GM10847 (cell line): ENCODE results near the gene CGB2.
A peak's percentile ranks its signal among the peaks of the same experiment; 100 is the strongest.
"Not testable (repeated sequence)": the region's sequence is repeated elsewhere in the genome, so short reads cannot be mapped to it uniquely, and the experiment has no call there.

Experiments used
- POLR2A ChIP-seq: IDR thresholded peaks from 2 replicates; pipeline ENCODE4 v1.6.1; 2011; ENCODE audit not compliant: insufficient read length; ENCODE audit errors: extremely low read depth

CGB2 gene

DNA sequence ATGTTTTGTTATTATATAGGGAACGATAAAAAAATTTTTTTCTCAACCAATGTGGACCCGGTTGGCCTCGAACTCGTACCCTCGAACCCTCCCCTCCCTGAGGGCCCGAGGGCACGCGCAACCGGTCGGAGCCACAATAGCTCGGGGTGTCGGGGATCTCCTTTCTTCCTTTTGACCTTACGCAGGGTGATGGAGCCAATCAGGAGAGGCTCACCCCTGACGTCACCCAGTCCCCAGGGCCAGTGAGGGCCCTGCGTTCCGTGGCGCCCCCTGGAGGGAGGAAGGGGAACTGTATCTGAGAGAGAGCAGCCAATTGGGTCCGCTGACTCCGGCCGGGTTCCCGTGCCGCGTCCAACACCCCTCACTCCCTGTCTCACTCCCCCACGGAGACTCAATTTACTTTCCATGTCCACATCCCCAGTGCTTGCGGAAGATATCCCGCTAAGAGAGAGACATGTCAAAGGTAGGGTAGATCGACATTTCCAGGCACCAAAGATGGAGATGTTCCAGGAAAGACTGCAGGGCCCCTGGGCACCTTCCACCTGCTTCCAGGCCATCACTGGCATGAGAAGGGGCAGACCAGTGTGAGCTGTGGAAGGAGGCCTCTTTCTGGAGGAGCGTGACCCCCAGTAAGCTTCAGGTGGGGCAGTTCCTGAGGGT is at the start of gene CGB2:
CGB2 (plus strand) TSS at position 249 of the 660 bp plus-strand sequence; CDS start at position 455, 206 bp downstream.
- not testable (repeated sequence) for TF ChIP-seq POLR2A

DNA sequence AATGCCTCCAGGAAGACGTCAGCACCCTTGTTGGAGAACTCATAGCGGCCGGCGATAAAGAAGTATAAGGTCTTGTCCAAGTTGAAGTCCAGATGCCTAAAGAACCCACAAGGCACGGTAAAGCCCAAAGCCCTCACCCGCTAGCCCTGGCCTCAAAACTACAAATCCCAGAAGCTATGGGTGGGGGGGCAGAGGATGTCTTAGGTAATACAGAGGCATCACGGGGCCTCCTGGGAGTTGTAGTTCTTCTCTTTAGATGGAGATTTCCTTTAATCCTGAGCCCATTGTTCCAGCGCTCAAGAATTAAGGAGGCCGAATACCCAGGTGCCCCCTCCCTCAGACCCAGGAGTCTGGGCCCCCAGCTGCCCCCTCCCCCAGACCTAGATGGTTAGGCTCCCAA is 49.4 kb upstream of the CGB2 start:
- no peak for TF ChIP-seq POLR2A

DNA sequence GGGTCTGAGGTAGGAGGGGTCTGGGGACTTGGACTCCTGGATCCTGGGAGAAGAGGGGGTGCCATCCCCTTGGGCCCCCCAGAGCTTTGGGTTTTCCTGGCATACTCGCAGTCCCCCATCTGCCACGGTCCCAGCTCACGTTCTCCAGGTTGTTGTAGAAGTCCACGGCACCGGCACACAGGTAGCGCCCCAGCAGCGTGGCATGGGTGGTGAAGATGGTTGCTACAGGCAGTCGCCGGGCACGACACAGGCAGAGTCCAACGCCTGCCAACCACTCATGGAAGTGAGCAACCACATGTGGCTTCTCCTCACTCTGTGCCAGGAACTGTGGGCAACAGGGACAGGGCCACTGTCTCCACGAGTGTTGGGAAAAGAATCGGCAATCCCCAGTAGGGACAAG is 46.0 kb upstream of the CGB2 start:
- no peak for TF ChIP-seq POLR2A

DNA sequence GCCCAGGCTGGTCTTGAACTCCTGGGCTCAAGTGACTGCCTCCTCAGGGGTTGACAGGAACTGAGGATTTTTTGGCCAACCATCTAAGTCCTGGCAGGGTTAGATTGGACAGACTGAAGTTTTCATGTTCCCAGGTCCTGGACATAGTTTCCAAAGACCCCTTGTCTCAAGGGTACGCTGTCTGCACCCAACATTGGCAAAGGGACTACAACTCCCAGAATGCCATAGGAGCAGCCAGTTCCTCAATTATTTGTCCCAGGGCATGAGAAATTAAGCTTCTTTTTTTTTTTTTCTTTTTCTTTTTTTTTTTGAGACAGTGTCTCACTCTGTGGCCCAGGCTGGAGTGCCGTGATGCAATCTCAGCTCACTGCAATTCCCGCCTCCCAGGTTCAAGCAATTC is 45.5 kb upstream of the CGB2 start:
- no peak for TF ChIP-seq POLR2A

DNA sequence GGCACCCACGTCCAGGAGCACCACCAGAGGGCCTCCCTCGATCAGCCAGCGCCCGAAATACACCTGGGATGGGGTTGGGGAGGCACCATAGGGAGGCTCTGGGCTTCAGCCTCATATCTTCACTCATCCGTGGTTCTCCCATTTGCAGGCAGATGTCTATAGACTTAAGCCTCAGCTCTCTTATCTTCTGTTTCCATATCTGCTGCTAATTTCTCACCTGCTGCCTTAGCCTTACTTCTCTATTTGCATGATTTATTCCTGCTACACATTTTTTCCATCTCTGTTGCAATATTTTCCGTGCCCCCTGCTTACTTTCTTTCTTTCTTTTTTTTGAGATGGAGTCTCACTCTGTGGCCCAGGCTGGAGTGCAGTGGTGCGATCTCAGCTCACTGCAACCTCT is 44.4 kb upstream of the CGB2 start:
- no peak for TF ChIP-seq POLR2A

DNA sequence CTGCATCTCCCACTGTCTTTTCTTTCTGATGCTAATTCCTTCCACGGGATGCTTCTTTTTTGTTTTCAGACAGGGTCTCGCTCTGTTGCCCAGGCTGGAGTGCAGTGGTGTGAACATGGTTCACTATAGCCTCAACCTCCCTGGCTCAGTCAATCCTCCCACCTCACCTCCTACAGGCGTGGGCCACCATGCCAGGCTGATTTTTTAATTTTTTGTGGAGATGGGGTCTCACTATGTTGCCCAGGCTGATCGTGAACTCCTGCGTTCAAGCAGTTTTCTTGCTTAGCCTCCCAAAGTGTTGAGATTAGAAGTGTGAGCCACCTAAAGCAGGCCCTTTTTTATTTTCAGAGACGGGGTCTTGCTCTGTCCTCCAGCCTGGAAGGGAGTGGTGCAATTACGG is 43.4 kb upstream of the CGB2 start:
- TF ChIP-seq POLR2A = no peak

DNA sequence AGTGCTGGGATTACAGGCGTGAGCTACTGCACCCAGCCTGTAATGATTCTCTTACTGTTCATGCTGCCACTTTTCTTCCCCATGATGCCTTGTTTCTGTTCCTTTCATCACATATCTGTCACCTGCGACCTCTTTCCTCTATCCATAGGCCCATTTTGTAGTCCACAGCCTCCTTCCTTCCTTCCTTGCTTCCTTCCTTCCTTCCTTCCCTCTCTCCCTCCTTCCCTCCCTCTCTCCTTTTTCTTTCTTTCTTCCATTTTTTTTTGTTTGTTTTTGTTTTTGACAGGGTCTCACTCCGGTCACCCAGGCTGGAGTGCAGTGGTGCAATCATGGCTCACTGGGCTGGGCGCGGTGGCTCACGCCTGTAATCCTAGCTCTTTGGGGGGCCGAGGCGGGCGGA is 42.8 kb upstream of the CGB2 start:
- no peak for TF ChIP-seq POLR2A

DNA sequence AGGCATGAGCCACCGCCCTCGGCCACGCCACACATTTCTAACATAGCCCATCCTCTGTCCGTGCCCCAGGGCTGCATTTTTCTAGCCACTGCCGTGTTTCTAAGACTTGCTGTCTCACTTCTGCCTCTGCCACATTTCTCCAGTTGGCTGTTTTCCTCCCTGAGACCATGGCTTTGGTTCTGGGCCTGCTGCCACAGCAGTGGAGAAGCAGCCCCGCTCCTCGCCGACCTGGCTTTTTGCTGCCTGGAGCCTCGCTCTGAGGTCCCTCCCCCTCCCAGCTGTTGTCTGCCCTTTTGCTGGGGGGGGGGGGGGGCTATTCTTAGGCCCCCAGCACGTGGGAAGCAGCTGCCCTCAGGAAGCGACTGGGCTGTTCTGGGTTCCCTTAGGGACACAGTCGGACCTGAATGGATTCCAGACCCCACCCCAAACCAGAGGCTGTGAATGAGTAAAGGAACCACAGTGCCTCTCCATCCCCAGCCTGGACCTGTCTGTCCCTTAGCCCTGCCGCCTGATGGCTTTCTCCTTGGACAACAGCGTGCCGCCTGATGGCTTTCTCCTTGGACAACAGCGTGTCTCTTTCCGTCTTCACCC is 41.9 kb upstream of the CGB2 start:
- TF ChIP-seq POLR2A = no peak

DNA sequence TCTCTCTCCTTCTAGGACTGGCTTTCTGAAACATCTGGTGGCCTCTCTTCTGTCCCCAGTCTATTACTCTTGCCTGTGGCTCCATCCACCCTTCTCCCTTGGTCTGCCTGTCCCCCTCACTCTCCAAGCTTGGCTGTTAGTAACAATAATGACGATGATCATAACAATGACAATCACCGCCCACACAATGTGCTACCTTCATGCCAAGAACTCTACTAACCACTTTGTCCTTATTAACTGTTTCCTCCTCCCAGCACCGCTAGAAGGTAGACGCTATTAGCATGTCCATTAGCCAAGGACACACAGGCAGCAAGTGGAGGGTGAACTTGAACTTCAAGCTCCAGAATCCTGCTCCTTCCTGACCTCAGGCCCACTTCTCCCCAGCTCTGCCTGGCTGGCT is 41.3 kb upstream of the CGB2 start:
- TF ChIP-seq POLR2A = no peak

DNA sequence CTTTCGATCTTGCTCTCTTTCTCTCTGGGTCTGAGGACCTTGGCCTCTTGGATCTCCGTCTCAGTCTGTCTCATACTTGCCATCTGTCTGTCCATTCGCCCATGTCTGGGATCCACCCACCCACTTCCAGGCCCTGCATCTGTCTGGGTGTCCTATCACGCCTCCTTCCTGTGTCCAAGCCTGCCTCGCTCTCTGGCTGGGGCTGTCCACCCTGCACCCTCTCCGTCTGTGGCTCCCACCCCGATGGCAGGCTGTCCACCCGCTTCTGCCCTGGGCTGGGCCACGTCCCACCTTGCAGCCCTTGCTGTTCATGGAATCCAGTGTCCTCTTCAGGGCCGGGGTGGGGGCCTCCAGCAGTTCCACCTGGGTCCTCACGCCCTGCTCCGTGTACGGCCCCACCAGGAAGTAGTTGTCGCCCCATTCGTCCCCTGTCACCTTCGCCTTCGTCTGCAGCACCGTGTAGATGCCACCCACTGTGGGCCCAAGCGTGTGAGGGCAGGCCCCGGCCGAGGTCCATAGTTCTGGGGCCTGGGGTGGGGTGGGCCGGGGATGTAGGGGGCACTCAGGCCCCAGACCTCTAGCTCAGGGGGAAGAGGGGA is 40.6 kb upstream of the CGB2 start:
- no peak for TF ChIP-seq POLR2A

DNA sequence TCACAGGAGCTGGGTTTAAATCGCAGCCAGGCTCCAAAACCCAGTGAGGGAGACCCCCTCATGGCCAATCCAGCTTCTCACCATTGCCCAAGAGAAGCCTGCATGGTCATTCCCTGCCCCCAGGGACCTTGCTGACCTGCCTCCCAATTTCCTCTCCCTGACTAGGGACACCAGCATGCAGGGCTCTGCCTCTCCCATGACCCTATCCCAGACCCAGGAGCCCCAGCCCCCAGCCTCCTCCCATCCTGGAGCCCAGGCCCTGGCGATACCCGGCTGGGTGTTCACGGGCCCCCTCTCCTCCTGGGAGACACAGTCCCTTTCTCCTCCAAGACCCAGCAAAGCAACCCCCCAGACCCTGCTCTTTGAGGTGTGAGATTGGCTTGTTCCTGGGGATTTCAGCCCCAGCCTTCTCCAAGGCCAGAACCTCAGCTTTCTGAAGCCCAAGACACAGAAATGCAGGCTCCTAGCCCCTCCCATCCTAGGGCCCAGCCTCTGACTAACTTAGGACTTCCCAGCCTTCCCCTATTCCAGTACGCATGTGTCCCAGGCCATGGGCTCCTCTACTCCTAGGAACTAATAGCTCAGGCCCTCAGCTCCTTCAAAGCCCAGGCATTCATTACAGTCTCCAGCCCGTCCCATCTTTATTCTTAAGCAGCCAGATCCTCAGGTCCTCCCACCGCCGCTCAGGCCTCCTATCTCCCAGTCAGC is 39.7 kb upstream of the CGB2 start:
- no peak for TF ChIP-seq POLR2A

DNA sequence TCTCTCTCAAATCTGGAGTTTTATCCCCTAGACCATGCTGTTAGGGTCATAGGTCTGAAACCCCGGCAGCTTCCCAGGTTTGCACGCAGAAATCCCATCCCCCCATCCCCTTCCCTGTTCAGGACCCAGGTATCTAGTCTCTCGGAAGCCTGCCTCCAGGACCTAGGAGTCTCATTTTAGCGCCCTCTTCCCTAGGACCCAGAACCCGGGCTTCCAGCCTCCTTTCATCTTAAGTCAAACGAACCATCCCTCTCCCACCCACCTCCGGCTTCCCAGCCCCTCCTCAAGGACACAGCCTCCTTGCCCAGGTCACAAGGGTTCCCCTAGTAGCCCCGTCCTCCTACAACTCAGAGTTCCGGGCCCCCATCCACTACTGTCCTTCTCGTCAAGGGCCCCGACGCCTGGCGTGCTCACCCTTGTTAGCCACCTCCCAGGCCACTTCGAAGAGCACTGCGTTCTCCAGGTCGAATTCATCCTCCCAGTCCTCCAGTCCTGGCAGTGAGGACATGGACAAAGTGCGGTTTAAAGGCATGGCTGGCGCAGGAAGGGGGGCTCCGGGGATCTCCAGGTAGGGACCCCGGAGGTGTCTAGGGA is 39.0 kb upstream of the CGB2 start:
- TF ChIP-seq POLR2A = no peak

DNA sequence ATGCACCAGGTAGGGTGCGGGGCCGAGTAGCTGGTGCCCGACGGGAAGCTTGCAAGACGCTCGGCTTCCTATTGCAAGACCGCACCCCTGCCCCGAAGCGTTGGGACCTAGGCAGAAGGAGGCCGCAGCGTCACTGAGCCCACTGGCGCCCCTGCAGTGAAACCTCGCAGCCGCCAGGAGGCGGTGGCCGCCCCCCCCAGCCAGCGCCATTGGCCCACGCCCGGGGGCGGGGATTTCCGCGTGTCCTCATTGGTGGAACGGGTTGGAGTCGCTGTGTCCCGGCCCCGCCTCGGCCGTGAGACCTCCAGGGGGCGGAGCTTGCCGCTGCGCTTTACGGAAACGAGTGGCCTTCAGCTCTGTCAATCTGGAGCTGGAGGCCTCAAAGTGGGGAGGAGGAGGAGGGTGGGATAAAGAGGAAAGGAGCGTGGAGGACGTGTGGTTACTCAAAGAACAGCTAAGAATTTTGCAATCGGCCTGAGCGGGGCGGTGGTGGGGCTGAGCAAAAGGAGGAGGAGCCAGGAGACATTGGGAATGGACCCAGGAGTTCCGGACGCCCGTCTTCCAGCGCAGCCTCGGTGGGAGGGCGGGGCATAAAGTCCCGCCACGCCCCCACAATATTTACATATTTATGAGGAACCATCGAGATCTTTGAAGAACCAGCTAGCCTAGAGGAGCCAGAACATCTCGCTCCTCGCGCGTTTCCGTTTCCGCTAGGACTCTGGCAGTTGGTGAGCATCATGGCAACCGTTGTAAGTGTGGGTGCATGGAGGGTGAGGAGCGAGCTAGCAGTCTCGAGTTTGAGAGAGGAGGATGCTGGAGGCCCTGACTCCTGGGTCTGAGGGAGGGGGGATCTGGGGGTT is 38.3 kb upstream of the CGB2 start, which contains the start of the genes GYS1 and RUVBL2:
GYS1 (minus strand) TSS at position 135 of the 860 bp plus-strand sequence. CDS start 197 bp downstream, outside the sequence.
RUVBL2 (plus strand) TSS at position 713 of the 860 bp plus-strand sequence; CDS start at position 738, 25 bp downstream.
- TF ChIP-seq POLR2A = peak; percentile 75

DNA sequence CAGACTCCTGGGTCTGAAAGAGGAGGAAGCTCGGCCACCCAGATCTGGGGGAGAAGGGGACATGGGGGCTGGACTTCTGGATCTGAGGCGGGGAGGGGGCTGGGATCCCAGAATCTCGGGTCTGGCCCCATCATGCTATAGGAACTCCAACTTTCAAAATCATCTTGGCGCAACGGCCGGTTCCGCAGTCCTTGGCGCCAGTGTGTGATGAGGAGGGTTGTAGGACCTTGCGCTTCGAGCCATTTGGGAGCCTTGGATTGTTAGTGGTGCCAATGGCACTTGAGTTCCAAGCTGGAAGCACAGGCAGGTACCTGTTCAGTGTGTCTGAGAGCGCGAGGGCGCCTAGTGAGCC is 37.7 kb upstream of the CGB2 start:
- no peak for TF ChIP-seq POLR2A

DNA sequence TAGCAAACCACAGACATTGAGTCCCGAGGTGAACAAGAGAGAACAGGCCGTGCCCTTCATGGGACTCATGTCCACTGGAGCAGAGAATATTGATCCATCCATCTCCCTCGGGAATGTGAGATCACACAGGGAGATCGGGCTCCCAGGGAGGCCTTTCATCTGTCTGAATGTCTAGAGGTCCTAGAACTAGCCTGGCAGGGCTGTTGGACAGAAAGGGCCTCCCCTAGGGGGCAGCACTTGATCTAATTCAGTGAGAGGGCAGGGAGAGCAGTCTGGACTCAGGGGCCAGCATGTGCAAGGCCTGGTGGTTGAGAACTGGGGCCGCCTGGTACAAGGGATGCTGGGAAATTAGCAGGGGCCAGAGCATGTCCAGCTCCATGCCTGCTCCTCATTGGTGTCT is 33.7 kb upstream of the CGB2 start:
- no peak for TF ChIP-seq POLR2A
